Hepatocyte (in vitro differentiated cells): ENCODE measurements around the gene RBM48.

Source experiments
- EZH2 ChIP-seq: fragments of 200-600 bp; sonication (generic); IDR thresholded peaks from 2 replicates; pipeline ENCODE4 v1.6.1; 2016; ENCODE audit warnings: antibody characterized with exemption, mild to moderate bottlenecking, borderline replicate concordance
- EZH2phosphoT487 ChIP-seq: fragments of 200-600 bp; sonication (generic); IDR thresholded peaks from one replicate; pipeline ENCODE4 v1.6.1; 2018; ENCODE audit warnings: antibody characterized with exemption, mild to moderate bottlenecking, low read depth, moderate library complexity; ENCODE audit not compliant: unreplicated experiment, severe bottlenecking
- TF ChIP-seq, protein P1 (sequence below): fragments of 200-600 bp; sonication (generic); IDR thresholded peaks from 2 replicates; pipeline ENCODE4 v1.5.1; 2016; ENCODE audit warnings: antibody characterized with exemption, mild to moderate bottlenecking; ENCODE audit not compliant: poor library complexity

- TF ChIP-seq EZH2 (no peak), EZH2phosphoT487 (no peak)
- TF ChIP-seq, protein P1, sequence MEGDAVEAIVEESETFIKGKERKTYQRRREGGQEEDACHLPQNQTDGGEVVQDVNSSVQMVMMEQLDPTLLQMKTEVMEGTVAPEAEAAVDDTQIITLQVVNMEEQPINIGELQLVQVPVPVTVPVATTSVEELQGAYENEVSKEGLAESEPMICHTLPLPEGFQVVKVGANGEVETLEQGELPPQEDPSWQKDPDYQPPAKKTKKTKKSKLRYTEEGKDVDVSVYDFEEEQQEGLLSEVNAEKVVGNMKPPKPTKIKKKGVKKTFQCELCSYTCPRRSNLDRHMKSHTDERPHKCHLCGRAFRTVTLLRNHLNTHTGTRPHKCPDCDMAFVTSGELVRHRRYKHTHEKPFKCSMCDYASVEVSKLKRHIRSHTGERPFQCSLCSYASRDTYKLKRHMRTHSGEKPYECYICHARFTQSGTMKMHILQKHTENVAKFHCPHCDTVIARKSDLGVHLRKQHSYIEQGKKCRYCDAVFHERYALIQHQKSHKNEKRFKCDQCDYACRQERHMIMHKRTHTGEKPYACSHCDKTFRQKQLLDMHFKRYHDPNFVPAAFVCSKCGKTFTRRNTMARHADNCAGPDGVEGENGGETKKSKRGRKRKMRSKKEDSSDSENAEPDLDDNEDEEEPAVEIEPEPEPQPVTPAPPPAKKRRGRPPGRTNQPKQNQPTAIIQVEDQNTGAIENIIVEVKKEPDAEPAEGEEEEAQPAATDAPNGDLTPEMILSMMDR: no peak
Measured at GRCh38 chr7:92520024-92520423, 8.6 kb upstream of the RBM48 start.
